Measurements from ENCODE around the gene COL7A1. TPM values are rescaled to one million over a fixed set of nuclear protein-coding genes. Genes with fewer than 3 reads are reported as not detected.

COL7A1 gene
- total RNA-seq, 4 donors from 2014 or later: 4.8 to 19.1 (median 12.9) TPM

- DNase-seq: no peak
- Histone ChIP-seq H3K4me1 (peaks cover 9 to 29% (median 19%) of the 10 kb centered on the region in 4 donors), H3K36me3 (no peaks in the 10 kb centered on the region), H3K9me3 (no peaks in the 10 kb centered on the region), H3K27ac (no peak overlapping the region), H3K4me3 (no peak overlapping the region), H3K27me3 (peaks cover 15% of the 10 kb centered on the region)
- intact Hi-C loops (cut with DNase I; ENCODE audit: low total_unique reads) (no loop called here), in situ Hi-C loops (cut with MboI; ENCODE audit: low pct_ligation_motif_present in 1 of 4, low pct_unique_long_range_greater_than_20kb in 1 of 4, low sequenced_read_pairs in 3 of 4) (no loop called here)
- TF ChIP-seq EP300 (IDR thresholded peaks at IDR 0.05; ENCODE audit: low read depth): no peak
- no peak for TF ChIP-seq CTCF (IDR thresholded peaks at IDR 0.05)
- no peak for TF ChIP-seq POLR2A (IDR thresholded peaks at IDR 0.05)
- no peak for TF ChIP-seq POLR2AphosphoS5 (IDR thresholded peaks at IDR 0.05)
- WGBS, 2 donors (ENCODE audit: low coverage in 1 of 2): 90% methylated on average over 9 of the region's 9 CpGs; no CpG with 5 or more reads in 1 of the 2 donors
Measured at GRCh38 chr3:48593337-48593736, 1.8 kb downstream of the COL7A1 start.

- peaks cover 15% of the 10 kb centered on the region for H3K27me3 ChIP-seq
- H3K4me1 ChIP-seq: peaks cover 9 to 22% (median 16%) of the 10 kb centered on the region in 4 donors
- H3K27ac ChIP-seq: no peak overlapping the region
- TF ChIP-seq POLR2A (IDR thresholded peaks at IDR 0.05): no peak
- no peak for TF ChIP-seq CTCF (IDR thresholded peaks at IDR 0.05)
- no peak for TF ChIP-seq POLR2AphosphoS5 (IDR thresholded peaks at IDR 0.05)
- TF ChIP-seq EP300 (IDR thresholded peaks at IDR 0.05; ENCODE audit: low read depth): no peak
- H3K9me3 ChIP-seq: no peaks in the 10 kb centered on the region
- no peak overlapping the region for H3K4me3 ChIP-seq
- H3K36me3 ChIP-seq: no peaks in the 10 kb centered on the region
- no peak for DNase-seq
- in situ Hi-C loops (cut with MboI; ENCODE audit: low pct_ligation_motif_present in 1 of 4, low pct_unique_long_range_greater_than_20kb in 1 of 4, low sequenced_read_pairs in 3 of 4) (no loop called here), intact Hi-C loops (cut with DNase I; ENCODE audit: low total_unique reads) (no loop called here)
- WGBS, 2 donors (ENCODE audit: low coverage in 1 of 2): 89% methylated on average over 21 of the region's 21 CpGs; no CpG with 5 or more reads in 1 of the 2 donors
Measured at GRCh38 chr3:48592519-48593087, 2.5 kb downstream of the COL7A1 start.

- TF ChIP-seq EP300 (IDR thresholded peaks at IDR 0.05; ENCODE audit: low read depth) (no peak), POLR2A (IDR thresholded peaks at IDR 0.05) (no peak), POLR2AphosphoS5 (IDR thresholded peaks at IDR 0.05) (no peak), CTCF (IDR thresholded peaks at IDR 0.05) (no peak)
- 89% methylated on average over 22 of the region's 22 CpGs; no CpG with 5 or more reads in 1 of the 2 donors for WGBS, 2 donors (ENCODE audit: low coverage in 1 of 2)
- Histone ChIP-seq H3K9me3 (no peaks in the 10 kb centered on the region), H3K4me3 (no peak overlapping the region), H3K27ac (no peak overlapping the region), H3K36me3 (no peaks in the 10 kb centered on the region), H3K4me1 (peaks cover 9 to 20% (median 15%) of the 10 kb centered on the region in 4 donors), H3K27me3 (peaks cover 15% of the 10 kb centered on the region)
- no peak for DNase-seq
- in situ Hi-C loops (cut with MboI; ENCODE audit: low pct_ligation_motif_present in 1 of 4, low pct_unique_long_range_greater_than_20kb in 1 of 4, low sequenced_read_pairs in 3 of 4): no loop called here
- intact Hi-C loops (cut with DNase I; ENCODE audit: low total_unique reads): no loop called here
Measured at GRCh38 chr3:48591886-48592518, 3.1 kb downstream of the COL7A1 start.

- in situ Hi-C loops (cut with MboI; ENCODE audit: low pct_ligation_motif_present in 1 of 4, low pct_unique_long_range_greater_than_20kb in 1 of 4, low sequenced_read_pairs in 3 of 4) (no loop called here), intact Hi-C loops (cut with DNase I; ENCODE audit: low total_unique reads) (no loop called here)
- peaks cover 9 to 20% (median 15%) of the 10 kb centered on the region in 4 donors for H3K4me1 ChIP-seq
- H3K27me3 ChIP-seq: peaks cover 15% of the 10 kb centered on the region
- H3K27ac ChIP-seq: no peak overlapping the region
- no peaks in the 10 kb centered on the region for H3K9me3 ChIP-seq
- H3K36me3 ChIP-seq: no peaks in the 10 kb centered on the region
- H3K4me3 ChIP-seq: no peak overlapping the region
- WGBS, 2 donors (ENCODE audit: low coverage in 1 of 2): 90% methylated on average over 6 of the region's 14 CpGs; no CpG with 5 or more reads in 1 of the 2 donors
- DNase-seq: no peak
- no peak for TF ChIP-seq POLR2AphosphoS5 (IDR thresholded peaks at IDR 0.05)
- TF ChIP-seq POLR2A (IDR thresholded peaks at IDR 0.05): no peak
- no peak for TF ChIP-seq CTCF (IDR thresholded peaks at IDR 0.05)
Measured at GRCh38 chr3:48591436-48591835, 3.7 kb downstream of the COL7A1 start.
